Stomach (tissue), 4 donors: ENCODE data around the gene LCLAT1.

Experiments used
- POLR2A ChIP-seq, 4 donors: fragments of 450-650 bp; IDR thresholded peaks; one replicate each; pipeline ENCODE4 v1.6.1; 2016; ENCODE audit warnings: antibody characterized with exemption in 4 of 4, control low read depth in 2 of 4, mild to moderate bottlenecking in 1 of 4, moderate library complexity in 1 of 4
- POLR2AphosphoS5 ChIP-seq, 3 donors: sonication (generic); formaldehyde crosslinking; IDR thresholded peaks; one replicate each; pipeline ENCODE4 v1.6.1; 2016; ENCODE audit warnings: antibody characterized with exemption in 3 of 3
- TF ChIP-seq, protein P1 (sequence below), 7 experiments: fragments of 450-650 bp in 4 of 7; fragments of 200-600 bp in 3 of 7; sonication (generic) in 3 of 7; IDR thresholded peaks; one replicate each; pipeline ENCODE4 v1.5.1; 2016 to 2019; ENCODE audit warnings: antibody characterized with exemption in 7 of 7, control low read depth in 2 of 7, mild to moderate bottlenecking in 1 of 7

DNA sequence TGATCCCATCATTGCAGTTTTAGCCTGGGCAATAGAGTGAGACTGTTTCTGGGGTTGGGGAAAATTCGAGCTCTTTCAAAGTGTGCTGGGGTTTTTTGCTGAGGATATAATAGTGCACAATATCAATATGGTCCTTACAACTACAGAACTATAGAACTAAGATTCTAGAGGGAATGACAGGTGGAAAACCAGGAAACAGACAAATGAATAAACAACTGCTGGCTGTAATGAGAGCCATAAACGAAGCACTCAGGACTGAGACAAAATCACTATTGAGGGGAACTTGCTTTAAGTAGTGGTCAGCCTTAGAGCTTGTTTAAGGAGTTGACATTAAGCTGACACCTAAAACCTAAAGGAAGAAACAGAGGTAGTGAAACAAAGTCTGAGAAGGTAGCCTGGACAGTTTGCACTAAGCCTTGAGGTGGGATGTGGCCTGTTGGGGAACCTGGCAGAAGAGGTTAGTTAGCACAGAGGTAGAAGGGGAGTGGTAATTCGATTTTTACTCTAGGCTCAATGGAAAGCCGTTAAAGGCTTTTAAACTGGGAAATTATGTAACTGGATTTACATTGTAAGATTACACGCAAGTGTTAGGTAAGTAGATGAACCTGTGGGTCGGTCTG lies 33.8 kb downstream of the LCLAT1 start:
- no peak for TF ChIP-seq POLR2A (IDR thresholded peaks at IDR 0.05)
- TF ChIP-seq, protein P1, sequence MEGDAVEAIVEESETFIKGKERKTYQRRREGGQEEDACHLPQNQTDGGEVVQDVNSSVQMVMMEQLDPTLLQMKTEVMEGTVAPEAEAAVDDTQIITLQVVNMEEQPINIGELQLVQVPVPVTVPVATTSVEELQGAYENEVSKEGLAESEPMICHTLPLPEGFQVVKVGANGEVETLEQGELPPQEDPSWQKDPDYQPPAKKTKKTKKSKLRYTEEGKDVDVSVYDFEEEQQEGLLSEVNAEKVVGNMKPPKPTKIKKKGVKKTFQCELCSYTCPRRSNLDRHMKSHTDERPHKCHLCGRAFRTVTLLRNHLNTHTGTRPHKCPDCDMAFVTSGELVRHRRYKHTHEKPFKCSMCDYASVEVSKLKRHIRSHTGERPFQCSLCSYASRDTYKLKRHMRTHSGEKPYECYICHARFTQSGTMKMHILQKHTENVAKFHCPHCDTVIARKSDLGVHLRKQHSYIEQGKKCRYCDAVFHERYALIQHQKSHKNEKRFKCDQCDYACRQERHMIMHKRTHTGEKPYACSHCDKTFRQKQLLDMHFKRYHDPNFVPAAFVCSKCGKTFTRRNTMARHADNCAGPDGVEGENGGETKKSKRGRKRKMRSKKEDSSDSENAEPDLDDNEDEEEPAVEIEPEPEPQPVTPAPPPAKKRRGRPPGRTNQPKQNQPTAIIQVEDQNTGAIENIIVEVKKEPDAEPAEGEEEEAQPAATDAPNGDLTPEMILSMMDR (IDR thresholded peaks at IDR 0.05), result no peak
- TF ChIP-seq POLR2AphosphoS5 (IDR thresholded peaks at IDR 0.05), result no peak
